Tibial nerve (tissue), 4 donors: ENCODE measurements around the gene PIK3CA. TPM values are rescaled to one million over a fixed set of nuclear protein-coding genes. Genes with fewer than 3 reads are reported as not detected.

Experiments
- DNase-seq, 2 donors: peaks; one replicate each; pipeline ENCODE4 v3.0.0-alpha.2; 2019; ENCODE audit warnings: low spot score in 2 of 2
- H3K27ac ChIP-seq, 4 donors: fragments of 200-600 bp; sonication (generic) in 3 of 4; one replicate each; pipeline ENCODE4 v1.5.1; 2017 to 2019; ENCODE audit warnings: mild to moderate bottlenecking in 1 of 4
- H3K27me3 ChIP-seq, 2 donors: fragments of 200-600 bp; sonication (generic) in 1 of 2; one replicate each; pipeline versions ENCODE4 v1.5.1 to v1.6.0; 2017 to 2019
- H3K36me3 ChIP-seq, 3 donors: fragments of 200-600 bp; sonication (generic); one replicate each; pipeline ENCODE4 v1.5.1; 2018 to 2019
- H3K4me1 ChIP-seq, 4 donors: fragments of 200-600 bp; sonication (generic) in 3 of 4; one replicate each; pipeline ENCODE4 v1.5.1; 2017 to 2019
- H3K4me3 ChIP-seq, 4 donors: fragments of 200-600 bp; sonication (generic) in 3 of 4; one replicate each; pipeline ENCODE4 v1.5.1; 2017 to 2019; ENCODE audit warnings: mild to moderate bottlenecking in 1 of 4, moderate library complexity in 1 of 4
- H3K9me3 ChIP-seq, 4 donors: fragments of 200-600 bp; sonication (generic) in 3 of 4; one replicate each; pipeline ENCODE4 v1.5.1; 2017 to 2019
- CTCF ChIP-seq, 5 experiments: fragments of 200-600 bp in 3 of 5; fragments of 450-650 bp in 2 of 5; sonication (generic) in 3 of 5; IDR thresholded peaks; one replicate each; pipeline ENCODE4 v1.5.1; 2016 to 2019; ENCODE audit warnings: antibody characterized with exemption in 5 of 5, mild to moderate bottlenecking in 3 of 5, moderate library complexity in 2 of 5
- EP300 ChIP-seq, 2 donors: sonication (generic); formaldehyde crosslinking; IDR thresholded peaks; one replicate each; pipeline ENCODE4 v1.6.1; 2017; ENCODE audit warnings: antibody characterized with exemption in 2 of 2, mild to moderate bottlenecking in 1 of 2
- POLR2A ChIP-seq, 2 donors: fragments of 450-650 bp; IDR thresholded peaks; one replicate each; pipeline ENCODE4 v1.6.1; 2017; ENCODE audit warnings: antibody characterized with exemption in 2 of 2, mild to moderate bottlenecking in 2 of 2, moderate library complexity in 2 of 2
- WGBS, 2 donors: methylation state at CpG; one replicate each; pipeline ENCODE4 v1.1.5; 2018; 5-methylcytosine and 5-hydroxymethylcytosine counted together
- total RNA-seq, 4 donors: library from RNA; depleted of rRNA; stranded (reverse); fragments of >200 nt; gene quantifications; one replicate each; pipeline ENCODE4 v1.1.0, GENCODE V29; 2016

PIK3CA gene
- total RNA-seq, 4 donors from 2014 or later = 30.0 to 45.2 (median 39.1) TPM

DNA sequence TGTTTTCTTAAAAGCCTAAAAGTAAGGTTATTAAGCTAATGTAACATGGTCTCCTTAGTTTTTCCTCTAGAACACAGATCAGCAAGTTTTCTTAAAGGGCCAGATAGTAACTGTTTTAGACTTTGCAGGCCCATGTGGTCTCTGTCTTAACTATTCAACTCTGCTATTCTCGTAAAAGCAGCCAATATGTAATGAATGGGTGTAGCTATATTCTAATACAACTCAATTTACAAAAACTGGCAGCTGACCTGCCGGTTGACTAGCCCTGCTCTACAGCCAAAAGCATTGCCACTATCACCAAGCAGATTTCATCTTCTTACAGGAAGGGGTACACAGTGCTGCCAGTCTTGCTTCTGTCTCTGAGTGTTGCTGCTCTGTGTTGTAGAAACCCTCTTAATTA lies 75.4 kb downstream of the PIK3CA start:
- WGBS, 2 donors = 69 to 78% methylated on average over 2 of the region's 2 CpGs
- DNase-seq = no peak
- no peak for TF ChIP-seq POLR2A (IDR thresholded peaks at IDR 0.05)
- TF ChIP-seq CTCF (IDR thresholded peaks at IDR 0.05) = no peak
- TF ChIP-seq EP300 (IDR thresholded peaks at IDR 0.05) = no peak
- Histone ChIP-seq H3K27me3 (no peaks in the 10 kb centered on the region), H3K4me3 (no peak overlapping the region), H3K9me3 (no peaks in the 10 kb centered on the region), H3K36me3 (peaks cover 0 to 42% (median 3%) of the 10 kb centered on the region in 3 donors), H3K4me1 (no peaks in the 10 kb centered on the region), H3K27ac (no peak overlapping the region)

DNA sequence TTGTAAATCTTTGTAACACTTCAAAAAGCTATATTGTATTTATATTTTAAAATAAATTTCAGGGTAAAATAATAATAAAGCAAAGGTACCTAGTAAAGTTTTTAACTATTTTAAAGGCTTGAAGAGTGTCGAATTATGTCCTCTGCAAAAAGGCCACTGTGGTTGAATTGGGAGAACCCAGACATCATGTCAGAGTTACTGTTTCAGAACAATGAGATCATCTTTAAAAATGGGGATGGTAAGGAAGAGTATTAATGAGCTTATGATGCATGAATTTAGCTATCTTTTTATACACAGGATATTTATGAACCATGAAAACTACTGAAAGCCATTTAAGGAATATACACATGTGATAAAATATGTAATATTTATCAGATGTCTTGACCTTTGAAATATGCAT lies 76.4 kb downstream of the PIK3CA start:
- no peak for DNase-seq
- Histone ChIP-seq H3K27ac (no peak overlapping the region), H3K4me3 (no peak overlapping the region), H3K4me1 (no peaks in the 10 kb centered on the region), H3K36me3 (peaks cover 0 to 49% (median 3%) of the 10 kb centered on the region in 3 donors), H3K9me3 (no peaks in the 10 kb centered on the region), H3K27me3 (no peaks in the 10 kb centered on the region)
- TF ChIP-seq EP300 (IDR thresholded peaks at IDR 0.05) = no peak
- TF ChIP-seq POLR2A (IDR thresholded peaks at IDR 0.05) = no peak
- TF ChIP-seq CTCF (IDR thresholded peaks at IDR 0.05) = no peak
- 88 to 89% methylated on average over 1 of the region's 1 CpG for WGBS, 2 donors

GRCh38 chr3:179227349-179227748 lies 79.2 kb downstream of the PIK3CA start:
- 88 to 93% methylated on average over 3 of the region's 3 CpGs for WGBS, 2 donors
- Histone ChIP-seq H3K27me3 (no peaks in the 10 kb centered on the region), H3K9me3 (no peaks in the 10 kb centered on the region), H3K4me3 (no peak overlapping the region), H3K36me3 (peaks cover 0 to 63% (median 3%) of the 10 kb centered on the region in 3 donors), H3K27ac (no peak overlapping the region), H3K4me1 (no peaks in the 10 kb centered on the region)
- TF ChIP-seq CTCF (IDR thresholded peaks at IDR 0.05) (no peak), POLR2A (IDR thresholded peaks at IDR 0.05) (no peak), EP300 (IDR thresholded peaks at IDR 0.05) (no peak)
- DNase-seq = no peak

DNA sequence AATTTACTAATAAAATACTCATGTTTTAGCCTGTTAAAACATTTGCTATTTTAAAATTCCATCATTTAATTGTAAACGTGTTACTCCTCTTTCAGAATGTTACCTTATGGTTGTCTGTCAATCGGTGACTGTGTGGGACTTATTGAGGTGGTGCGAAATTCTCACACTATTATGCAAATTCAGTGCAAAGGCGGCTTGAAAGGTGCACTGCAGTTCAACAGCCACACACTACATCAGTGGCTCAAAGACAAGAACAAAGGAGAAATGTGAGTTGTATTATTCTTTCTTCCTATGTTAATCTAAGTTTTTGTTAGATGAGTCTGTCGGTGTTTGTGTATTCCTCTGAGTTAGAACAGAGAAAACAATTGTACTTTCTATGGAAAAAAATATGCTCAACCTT lies 81.0 kb downstream of the PIK3CA start:
- no peak for DNase-seq
- no peaks in the 10 kb centered on the region for H3K27me3 ChIP-seq
- H3K9me3 ChIP-seq = no peaks in the 10 kb centered on the region
- peaks cover 0 to 70% (median 3%) of the 10 kb centered on the region in 3 donors for H3K36me3 ChIP-seq
- TF ChIP-seq EP300 (IDR thresholded peaks at IDR 0.05) (no peak), CTCF (IDR thresholded peaks at IDR 0.05) (no peak), POLR2A (IDR thresholded peaks at IDR 0.05) (no peak)
- H3K4me1 ChIP-seq = no peaks in the 10 kb centered on the region
- WGBS, 2 donors = 63 to 68% methylated on average over 5 of the region's 5 CpGs
- no peak overlapping the region for H3K27ac ChIP-seq
- H3K4me3 ChIP-seq = no peak overlapping the region

- DNase-seq = no peak
- H3K4me1 ChIP-seq = no peaks in the 10 kb centered on the region
- H3K36me3 ChIP-seq = peaks cover 0 to 51% (median 0%) of the 10 kb centered on the region in 3 donors
- H3K4me3 ChIP-seq = no peak overlapping the region
- no peaks in the 10 kb centered on the region for H3K9me3 ChIP-seq
- no peaks in the 10 kb centered on the region for H3K27me3 ChIP-seq
- TF ChIP-seq POLR2A (IDR thresholded peaks at IDR 0.05) (no peak), EP300 (IDR thresholded peaks at IDR 0.05) (no peak), CTCF (IDR thresholded peaks at IDR 0.05) (no peak)
- no peak overlapping the region for H3K27ac ChIP-seq
- WGBS, 2 donors = 98 to 100% methylated on average over 3 of the region's 3 CpGs
Observed at GRCh38 chr3:179233043-179233442, 84.9 kb downstream of the PIK3CA start.
